Parietal lobe (tissue), 1 donor: Measurements from ENCODE around the gene ZNF57. TPM values are rescaled to one million over a fixed set of nuclear protein-coding genes. Genes with fewer than 3 reads are reported as not detected.

Source experiments
- total RNA-seq: library from RNA; depleted of rRNA; stranded (reverse); fragments of >200 nt; gene quantifications from one replicate; pipeline ENCODE4 v1.2.3, GENCODE V29; 2014

Gene ZNF57
- total RNA-seq: 4.4 TPM

GRCh38 chr19:2900296-2901252 is at the start of gene ZNF57:
Gene ZNF57, plus strand, starts transcription at chr19:2900928. Its CDS starts 118 bp downstream, at chr19:2901046.

GRCh38 chr19:2867025-2867991 is 33.4 kb upstream of the ZNF57 start, which contains the start of gene ZNF556:
Gene ZNF556, plus strand, starts transcription at chr19:2867335. Its CDS starts 87 bp downstream, at chr19:2867422.

GRCh38 chr19:2944775-2945574 is 44.2 kb downstream of the ZNF57 start, which contains the start of gene ZNF77:
Gene ZNF77, minus strand, starts transcription at chr19:2944971. Its CDS starts 131 bp downstream, at chr19:2944840.

Other genes with a start within 250 kb of the ZNF57 start
- 5.6 TPM for gene GNG7, start 198.2 kb upstream of the ZNF57 start, total RNA-seq
- gene DIRAS1, start 179.6 kb upstream of the ZNF57 start, total RNA-seq: 23.8 TPM
- gene SLC39A3, start 160.9 kb upstream of the ZNF57 start, total RNA-seq: 22.5 TPM
- 40.4 TPM for gene SGTA, start 117.7 kb upstream of the ZNF57 start, total RNA-seq
- 40.7 TPM for gene THOP1, start 115.4 kb upstream of the ZNF57 start, total RNA-seq
- 15.7 TPM for gene ZNF554, start 81.1 kb upstream of the ZNF57 start, total RNA-seq
- 27.9 TPM for gene ZNF555, start 59.5 kb upstream of the ZNF57 start, total RNA-seq
- not detected for gene ZNF556, start 33.6 kb upstream of the ZNF57 start, total RNA-seq
- 9.7 TPM for gene ZNF77, start 44.0 kb downstream of the ZNF57 start, total RNA-seq
- gene TLE6, start 76.6 kb downstream of the ZNF57 start, total RNA-seq: 1.9 TPM
- gene TLE2, start 128.4 kb downstream of the ZNF57 start, total RNA-seq: 11.3 TPM
- 151 TPM for gene TLE5, start 161.6 kb downstream of the ZNF57 start, total RNA-seq
- 57.9 TPM for gene GNA11, start 193.4 kb downstream of the ZNF57 start, total RNA-seq
- gene GNA15, start 235.1 kb downstream of the ZNF57 start, total RNA-seq: 0.94 TPM